Neural progenitor cell (in vitro differentiated cells): ENCODE data around the gene NKAIN4.

ENCODE experiments used
- CTCF ChIP-seq: fragments of 200-600 bp; sonication (generic); IDR thresholded peaks from 2 replicates; pipeline ENCODE4 v1.5.1; 2017; ENCODE audit warnings: antibody characterized with exemption, mild to moderate bottlenecking
- EZH2 ChIP-seq: fragments of 200-600 bp; sonication (generic); IDR thresholded peaks from 2 replicates; pipeline ENCODE4 v1.6.1; 2017; ENCODE audit warnings: antibody characterized with exemption, mild to moderate bottlenecking, moderate library complexity
- EZH2phosphoT487 ChIP-seq: fragments of 200-600 bp; sonication (generic); IDR thresholded peaks from 2 replicates; pipeline ENCODE4 v1.6.1; 2017; ENCODE audit warnings: antibody characterized with exemption

GRCh38 chr20:63238514-63239125, 15.6 kb downstream of the NKAIN4 start:
- TF ChIP-seq CTCF (no peak), EZH2phosphoT487 (no peak), EZH2 (no peak)
